ENCODE results near the gene EPHX1.

- TF ChIP-seq CTCF (IDR thresholded peaks at IDR 0.05) (no peak), CHD2 (IDR thresholded peaks at IDR 0.05; ENCODE audit: low read length, partially characterized antibody) (no peak), BCL3 (IDR thresholded peaks at IDR 0.05) (no peak), HMGXB4 (CRISPR knock-in tag; IDR thresholded peaks at IDR 0.05; ENCODE audit: borderline replicate concordance) (no peak), POLR2A (IDR thresholded peaks at IDR 0.05; ENCODE audit: low read length) (no peak)
These were observed 70.3 kb downstream of the EPHX1 start for GRCh38 chr1:225880222-225880588.

Measured in A549 (cell line).